ENCODE measurements around the gene TIMP1. TPM values are rescaled to one million over a fixed set of nuclear protein-coding genes. Genes with fewer than 3 reads are reported as not detected.

TIMP1 gene
- 100 to 1,000 TPM in 1 of 3 donors, 10 to 100 TPM in 2; 25.4 to 143 (median 96.9) TPM for total RNA-seq
- long read RNA-seq, donor 1, transcript TIMP1-201 (6 exons, 892 nt) = major isoform, 64 of 69 reads
- long read RNA-seq, donor 1, partial matches to known transcripts = 1 of 69 reads
- long read RNA-seq, donor 1, other reads (novel, unspliced or antisense) = 2 of 69 reads
- long read RNA-seq, donor 2, transcript TIMP1-201 (6 exons, 892 nt) = major isoform, 92 of 103 reads
- long read RNA-seq, donor 2, partial matches to known transcripts = 8 of 103 reads
- long read RNA-seq, donor 2, other reads (novel, unspliced or antisense) = 1 of 103 reads

DNA sequence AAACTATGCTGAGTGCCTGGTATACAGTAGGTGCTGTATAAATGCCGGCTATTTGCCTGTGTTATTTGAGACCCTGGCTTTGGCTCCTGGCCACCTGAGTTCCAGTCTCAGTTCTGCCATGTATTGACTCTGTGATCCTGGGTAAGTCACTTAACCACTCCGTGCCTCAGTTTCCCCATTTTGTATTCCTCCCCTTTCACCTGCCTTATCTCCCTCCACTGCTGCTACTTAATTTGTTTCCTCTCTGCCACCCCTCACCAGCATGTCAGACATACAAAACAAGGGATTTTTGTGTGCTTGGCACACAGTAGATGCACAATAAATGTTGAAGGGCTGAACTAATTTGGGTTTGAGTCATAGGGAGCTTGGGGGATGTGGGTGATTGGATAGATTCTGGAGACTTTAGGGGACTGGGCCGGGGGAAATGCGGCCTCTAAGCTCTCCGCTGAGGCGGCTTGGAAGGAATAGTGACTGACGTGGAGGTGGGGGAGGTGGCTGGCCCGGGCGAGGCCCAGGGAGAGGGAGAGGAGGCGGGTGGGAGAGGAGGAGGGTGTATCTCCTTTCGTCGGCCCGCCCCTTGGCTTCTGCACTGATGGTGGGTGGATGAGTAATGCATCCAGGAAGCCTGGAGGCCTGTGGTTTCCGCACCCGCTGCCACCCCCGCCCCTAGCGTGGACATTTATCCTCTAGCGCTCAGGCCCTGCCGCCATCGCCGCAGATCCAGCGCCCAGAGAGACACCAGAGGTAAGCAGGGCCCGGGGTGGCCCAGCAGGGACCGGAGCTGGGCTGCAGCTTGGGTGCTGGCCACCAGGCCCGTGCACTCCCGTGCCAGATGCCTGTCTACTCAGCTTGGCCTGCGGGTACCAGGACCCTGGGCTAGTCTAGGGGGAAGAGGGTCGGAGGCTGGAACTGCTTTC lies at the start of gene TIMP1:
TSS of gene TIMP1 (plus strand) at position 706 of the 917 bp plus-strand sequence. CDS start 980 bp downstream, outside the sequence.
- DNase-seq = peak; percentile 77 to 92 (median 79)
- no peak for TF ChIP-seq CTCF (IDR thresholded peaks at IDR 0.05)
- no peaks in the 10 kb centered on the region for H3K36me3 ChIP-seq (ENCODE audit: low read depth)
- H3K9me3 ChIP-seq = no peaks in the 10 kb centered on the region
- no peak within 1 kb of the TSS for H3K4me3 ChIP-seq
- intact Hi-C loops (cut with DNase I, micrococcal nuclease) = no loop called here
- H3K4me1 ChIP-seq (ENCODE audit: low read depth) = no peaks in the 10 kb centered on the region
- peak; percentile 94 for ATAC-seq

DNA sequence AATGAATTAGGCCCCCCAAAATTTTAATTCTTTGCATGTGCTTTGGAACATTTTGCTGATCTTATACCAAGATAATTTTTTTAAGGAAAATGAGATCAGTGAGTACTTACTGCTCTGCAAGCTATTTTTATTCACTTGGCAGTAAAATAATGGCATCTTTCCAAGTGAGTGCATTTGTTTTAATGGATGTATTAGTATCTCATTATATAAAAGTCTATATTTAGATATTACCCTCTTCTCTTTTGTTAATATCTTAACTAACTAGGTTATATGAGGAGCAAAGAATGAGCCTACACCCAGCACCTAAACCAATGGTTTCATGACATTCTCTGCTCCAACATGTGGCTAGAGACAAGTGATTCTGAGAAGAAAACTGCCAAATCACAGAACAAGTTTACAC lies 42.4 kb upstream of the TIMP1 start:
- no peaks in the 10 kb centered on the region for H3K36me3 ChIP-seq (ENCODE audit: low read depth)
- no peak for TF ChIP-seq CTCF (IDR thresholded peaks at IDR 0.05)
- DNase-seq = no peak
- intact Hi-C loops (cut with DNase I, micrococcal nuclease) = no loop called here
- H3K4me3 ChIP-seq = no peak overlapping the region
- no peaks in the 10 kb centered on the region for H3K9me3 ChIP-seq
- no peaks in the 10 kb centered on the region for H3K4me1 ChIP-seq (ENCODE audit: low read depth)
- no peak for ATAC-seq

DNA sequence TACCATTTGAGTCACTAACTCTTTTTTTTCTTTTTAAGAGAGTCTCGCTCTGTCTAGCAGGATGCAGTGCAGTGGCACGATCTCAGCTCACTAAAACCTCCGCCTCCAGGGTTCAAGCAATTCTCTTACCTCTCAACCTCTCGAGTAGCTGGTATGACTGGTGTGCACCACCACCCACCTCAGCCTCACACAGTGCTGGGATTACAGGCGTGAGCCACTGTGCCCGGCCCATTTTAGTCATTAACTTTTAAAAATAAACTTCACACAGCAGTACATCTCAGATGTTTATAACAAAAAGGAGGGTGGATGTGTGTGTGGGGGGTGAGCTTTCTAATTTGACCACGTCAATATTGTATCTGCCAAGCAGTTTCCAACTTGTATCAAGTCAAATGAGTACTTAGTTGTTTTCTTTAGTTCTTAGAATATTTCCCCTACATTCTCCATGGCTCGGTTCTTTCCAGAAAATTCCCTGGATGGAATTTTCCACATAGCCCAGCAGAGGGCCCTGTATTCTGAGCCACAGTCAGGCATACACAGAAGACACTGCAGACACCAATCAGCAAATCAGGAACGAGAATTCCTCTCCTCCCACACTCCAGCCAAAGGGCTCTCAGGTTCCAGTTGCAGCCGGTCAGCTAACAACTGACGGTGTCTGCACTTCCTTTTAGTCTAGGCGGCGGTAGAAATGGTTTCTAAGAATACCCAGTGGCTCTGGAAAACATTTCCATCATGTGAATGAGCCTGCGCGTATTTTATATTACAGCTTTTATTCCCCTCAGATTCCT lies 41.3 kb upstream of the TIMP1 start:
- Histone ChIP-seq H3K4me3 (no peak overlapping the region), H3K9me3 (no peaks in the 10 kb centered on the region), H3K36me3 (ENCODE audit: low read depth) (no peaks in the 10 kb centered on the region), H3K4me1 (ENCODE audit: low read depth) (no peaks in the 10 kb centered on the region)
- intact Hi-C loops (cut with DNase I, micrococcal nuclease) = no loop called here
- peak; percentile 65 to 73 (median 67) for DNase-seq
- peak; percentile 100 for ATAC-seq
- TF ChIP-seq CTCF (IDR thresholded peaks at IDR 0.05) = no peak

DNA sequence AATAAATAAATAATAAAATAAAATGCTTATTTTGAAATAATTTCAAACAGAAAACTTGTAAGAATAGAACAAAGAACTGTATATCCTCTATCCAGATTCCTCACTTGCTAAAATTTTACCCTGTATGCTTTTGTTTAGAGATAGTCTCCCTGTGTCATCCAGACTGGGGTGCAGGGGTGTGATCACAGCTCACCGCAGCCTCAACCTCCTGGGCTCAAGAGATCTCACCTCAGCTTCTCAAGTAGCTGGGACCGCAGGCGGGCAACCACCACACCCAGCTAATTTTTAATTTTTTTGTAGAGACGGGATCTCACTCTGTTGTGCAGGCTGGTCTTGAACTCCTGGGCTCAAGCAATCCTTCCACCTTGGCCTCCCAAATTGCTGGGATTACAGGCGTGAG lies 38.7 kb upstream of the TIMP1 start:
- ATAC-seq (no peak), DNase-seq (no peak)
- no peaks in the 10 kb centered on the region for H3K36me3 ChIP-seq (ENCODE audit: low read depth)
- intact Hi-C loops (cut with DNase I, micrococcal nuclease) = no loop called here
- H3K4me3 ChIP-seq = no peak overlapping the region
- TF ChIP-seq CTCF (IDR thresholded peaks at IDR 0.05) = no peak
- H3K9me3 ChIP-seq = no peaks in the 10 kb centered on the region
- H3K4me1 ChIP-seq (ENCODE audit: low read depth) = no peaks in the 10 kb centered on the region

DNA sequence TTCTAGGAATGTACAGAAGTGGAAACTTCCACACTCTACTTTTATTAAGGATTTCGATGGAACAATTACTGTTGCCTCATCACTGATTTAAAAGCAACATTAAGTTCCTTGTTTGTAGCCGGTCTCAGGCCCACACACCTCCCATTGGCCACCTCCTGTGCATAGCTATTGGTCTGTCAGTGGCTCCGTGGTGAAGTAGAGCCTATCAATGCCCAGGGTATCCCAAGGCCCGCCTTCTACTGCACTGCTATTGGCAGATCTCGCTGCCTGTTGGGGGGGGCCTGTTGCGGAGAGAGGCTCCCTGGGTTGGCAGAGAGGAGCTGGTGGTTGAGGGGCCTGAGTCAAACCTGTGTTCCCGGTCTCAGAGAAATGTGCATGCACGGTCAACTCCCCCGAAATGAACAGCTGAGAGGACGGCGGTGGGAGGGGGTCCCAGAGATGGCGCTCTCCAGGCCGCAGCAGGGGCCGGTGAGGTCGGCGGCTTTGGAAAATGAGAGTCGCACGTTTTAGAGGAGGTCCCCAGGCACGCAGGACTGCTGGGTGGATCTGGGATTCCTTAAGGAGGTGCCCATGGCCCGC lies 26.1 kb upstream of the TIMP1 start:
- no peak overlapping the region for H3K4me3 ChIP-seq
- TF ChIP-seq CTCF (IDR thresholded peaks at IDR 0.05) = no peak
- DNase-seq (peak; percentile 88 to 92 (median 91)), ATAC-seq (peak; percentile 89)
- no peaks in the 10 kb centered on the region for H3K4me1 ChIP-seq (ENCODE audit: low read depth)
- H3K9me3 ChIP-seq = no peaks in the 10 kb centered on the region
- intact Hi-C loops (cut with DNase I, micrococcal nuclease) = no loop called here
- no peaks in the 10 kb centered on the region for H3K36me3 ChIP-seq (ENCODE audit: low read depth)
